Fibroblast of skin of back (primary cell): Measurements from ENCODE around the gene GNAI2.
"Not testable (repeated sequence)": the region's sequence is repeated elsewhere in the genome, so short reads cannot be mapped to it uniquely, and the experiment has no call there.

Experiments used
- DNase-seq: peaks from one replicate; pipeline ENCODE4 v3.0.0-alpha.2; 2013

Gene GNAI2

GRCh38 chr3:50227390-50228183, 8.4 kb upstream of the GNAI2 start:
- DNase-seq = peak; percentile 91

- not testable (repeated sequence) for DNase-seq
Observed at GRCh38 chr3:50228184-50228763, 7.7 kb upstream of the GNAI2 start.

GRCh38 chr3:50229490-50229889, 6.5 kb upstream of the GNAI2 start:
- DNase-seq = no peak

- no peak for DNase-seq
Observed at GRCh38 chr3:50230104-50230793, 5.8 kb upstream of the GNAI2 start.

DNA sequence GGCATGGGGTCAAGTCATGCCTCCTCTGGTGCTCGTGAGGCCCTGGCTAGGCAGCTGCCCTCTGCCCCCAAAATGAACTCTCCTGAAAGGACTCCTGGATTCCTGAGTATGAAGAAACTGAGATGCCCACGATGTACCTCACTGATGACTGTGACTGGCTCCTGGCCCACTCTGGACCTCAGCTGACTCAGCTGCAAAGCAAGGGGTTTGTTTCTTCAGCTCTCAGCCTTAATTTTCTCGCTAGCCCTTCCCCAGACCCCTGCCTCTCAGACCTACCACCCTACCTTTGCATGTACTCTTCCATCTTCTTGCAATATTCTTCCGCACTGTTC, 5.2 kb upstream of the GNAI2 start:
- DNase-seq = no peak

- no peak for DNase-seq
Observed at GRCh38 chr3:50231581-50231980, 4.4 kb upstream of the GNAI2 start.

DNA sequence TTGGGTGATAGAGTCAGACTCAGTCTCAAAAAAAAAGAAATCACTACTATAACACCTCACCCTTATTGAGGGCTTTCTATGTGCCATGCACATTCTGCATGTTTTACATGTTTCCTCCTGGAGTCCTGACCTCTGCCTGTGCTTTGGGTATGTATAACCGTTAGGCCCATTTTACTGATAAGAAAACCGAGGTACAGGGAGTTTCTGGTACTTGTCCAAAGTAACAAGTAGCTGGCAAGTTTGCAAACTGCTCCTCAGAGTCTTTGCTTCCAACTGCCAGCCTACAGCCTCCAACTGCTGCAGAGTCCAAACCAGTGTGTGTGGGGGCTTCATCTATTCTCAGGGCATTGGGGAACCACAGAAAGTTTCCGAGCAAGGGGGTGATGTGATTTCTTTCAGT, 3.7 kb upstream of the GNAI2 start:
- DNase-seq = no peak

DNA sequence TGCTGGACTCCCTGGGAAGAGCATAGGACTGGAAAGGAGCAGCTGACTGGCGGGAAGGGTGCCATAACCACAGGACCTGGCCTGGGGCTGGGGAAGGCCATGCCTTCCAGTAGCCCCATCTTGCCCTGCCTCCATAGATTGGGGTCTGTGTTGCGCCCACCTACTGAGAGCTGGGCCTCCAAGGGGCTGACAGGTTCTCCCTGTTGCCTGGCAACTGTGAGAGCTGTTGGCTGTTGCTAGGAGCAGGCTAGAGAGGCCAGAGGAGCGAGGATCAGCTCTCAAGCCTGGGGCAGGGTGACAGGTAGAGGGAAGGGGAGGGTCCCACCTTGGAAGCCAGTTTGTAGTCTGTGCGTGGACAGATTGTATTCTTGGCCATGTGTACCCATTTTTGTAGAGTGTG, 2.8 kb upstream of the GNAI2 start:
- DNase-seq = no peak

GRCh38 chr3:50236484-50237132, 604 bp downstream of the GNAI2 start:
- no peak for DNase-seq

GRCh38 chr3:50237133-50237651, 1.2 kb downstream of the GNAI2 start:
- peak; percentile 62 for DNase-seq

DNA sequence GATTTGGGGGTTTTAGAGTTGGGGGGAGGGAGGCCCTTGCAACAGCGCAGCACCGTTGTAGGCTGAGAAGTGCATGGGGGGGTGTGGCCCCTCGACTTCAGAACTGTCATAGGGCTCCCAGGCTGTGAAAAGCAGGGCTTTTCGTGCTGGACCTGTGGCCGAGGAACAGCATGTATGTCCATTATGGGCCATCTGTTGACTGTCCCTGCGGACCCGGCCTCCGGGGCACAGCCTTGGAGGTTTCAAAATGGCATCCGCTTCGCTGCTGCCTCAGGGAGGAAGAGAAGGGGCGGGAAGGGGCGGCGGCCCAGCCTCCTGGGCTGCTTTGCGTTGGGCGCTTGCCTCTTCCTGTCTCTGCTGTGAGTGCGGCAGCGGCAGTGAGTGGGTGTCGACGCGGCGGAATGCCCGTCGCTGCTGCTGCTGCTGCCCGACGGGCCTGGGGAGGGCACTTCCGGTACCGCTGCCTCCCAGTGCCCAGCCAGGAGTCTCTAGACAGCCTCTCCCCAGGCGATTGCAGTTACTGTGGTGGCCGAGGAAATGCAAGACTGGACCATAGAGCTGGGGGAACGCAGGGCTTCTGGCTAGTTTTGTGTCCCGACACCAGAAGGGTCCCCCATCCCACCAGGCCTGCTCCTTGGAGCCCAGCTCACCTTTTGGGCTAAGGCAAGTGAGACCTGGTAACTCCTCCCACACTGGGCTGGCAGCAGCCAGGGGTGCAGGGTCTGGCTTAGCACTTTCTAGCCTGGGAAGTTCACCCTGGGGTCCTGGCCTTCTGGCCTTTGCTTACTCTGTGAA, 1.9 kb downstream of the GNAI2 start:
- DNase-seq = peak; percentile 91

GRCh38 chr3:50238549-50239026, 2.6 kb downstream of the GNAI2 start:
- DNase-seq = peak; percentile 32

DNA sequence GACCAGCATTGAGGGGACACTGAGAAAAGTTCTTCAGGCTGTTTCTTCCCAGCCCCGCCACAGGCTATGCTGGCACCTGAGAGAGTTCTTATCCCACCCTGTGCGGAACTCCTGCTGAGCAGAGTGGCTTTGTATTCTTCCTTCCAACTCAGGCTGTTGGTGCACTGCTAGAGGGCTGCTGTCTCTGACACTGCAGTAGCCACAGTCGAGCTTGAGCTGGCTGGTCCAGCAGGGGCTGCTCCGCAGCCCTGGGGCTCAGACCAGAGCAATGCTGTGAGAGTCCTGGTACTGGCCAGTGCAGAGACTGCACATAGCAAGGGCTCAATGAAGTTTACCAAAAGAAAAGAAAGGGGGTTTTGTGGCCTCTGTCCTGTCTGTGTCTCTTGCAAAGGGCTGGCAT, 3.6 kb downstream of the GNAI2 start:
- DNase-seq = no peak

DNA sequence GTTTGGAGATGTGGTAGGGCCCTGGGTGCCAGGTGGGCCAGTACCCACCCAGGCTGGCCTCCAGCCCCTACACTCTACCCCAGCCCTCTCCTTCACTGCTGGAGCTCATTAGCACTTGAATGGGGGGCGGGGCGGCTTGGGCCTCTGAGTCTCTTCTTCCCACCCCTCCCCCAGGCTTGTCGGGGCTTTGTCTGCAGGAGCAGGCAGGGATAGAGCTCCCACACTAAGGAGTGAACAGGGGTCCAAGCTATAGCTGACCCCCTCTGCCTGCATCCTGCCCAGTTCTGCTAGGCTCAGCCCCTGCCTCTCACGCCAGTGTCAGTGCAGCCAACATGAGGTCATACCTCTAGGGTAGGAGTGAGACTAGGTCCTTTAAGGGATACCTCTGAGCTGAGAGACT, 5.2 kb downstream of the GNAI2 start:
- no peak for DNase-seq

DNA sequence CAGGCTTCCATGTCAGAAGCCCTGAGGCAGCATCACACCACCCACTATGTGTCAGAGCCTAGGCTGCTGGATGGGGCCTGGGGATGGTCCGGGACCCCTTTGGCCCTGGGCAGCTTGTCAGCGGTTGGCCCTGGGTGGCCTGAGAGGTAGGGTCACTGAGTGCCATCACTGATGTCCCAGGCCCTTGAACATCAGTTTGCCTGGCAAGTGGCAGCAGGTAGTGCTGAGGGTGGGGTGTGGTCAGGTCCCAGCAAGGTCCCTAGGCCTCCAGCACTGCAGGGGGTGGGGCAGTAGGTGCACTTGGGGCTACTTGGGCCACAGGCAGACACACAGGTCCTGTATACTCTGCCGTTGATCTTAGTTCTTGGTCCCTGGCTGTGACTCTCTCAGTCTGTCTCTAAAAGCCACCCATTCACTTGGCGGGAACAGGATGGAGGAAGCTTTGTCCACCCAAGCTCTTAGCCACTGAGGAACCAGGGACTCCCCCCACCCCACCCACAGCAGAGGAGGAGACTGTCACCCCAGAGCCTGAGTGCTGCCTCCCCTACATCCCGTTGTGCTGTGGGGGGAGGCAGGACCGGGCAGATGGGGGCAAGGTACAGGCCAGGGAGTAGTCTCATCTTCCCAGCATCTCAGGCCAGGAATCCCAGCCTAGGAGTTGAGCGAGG, 5.8 kb downstream of the GNAI2 start:
- DNase-seq = no peak

GRCh38 chr3:50242381-50242770, 6.4 kb downstream of the GNAI2 start:
- no peak for DNase-seq

GRCh38 chr3:50242851-50243542, 7.0 kb downstream of the GNAI2 start:
- peak; percentile 48 for DNase-seq

GRCh38 chr3:50243543-50243895, 7.5 kb downstream of the GNAI2 start:
- DNase-seq = no peak

- not testable (repeated sequence) for DNase-seq
Observed at GRCh38 chr3:50244813-50245212, 8.8 kb downstream of the GNAI2 start.

GRCh38 chr3:50245251-50245745, 9.3 kb downstream of the GNAI2 start:
- DNase-seq = no peak
